PC-3 (cell line): ENCODE results near the gene NFXL1. TPM values are rescaled to one million over a fixed set of nuclear protein-coding genes. Genes with fewer than 3 reads are reported as not detected.

ENCODE experiments used
- ATAC-seq: fragments of 200-7000 bp; cut with Tn5 transposase; 2 replicates; pipeline ENCODE4 v1.9.1; 2020; ENCODE audit warnings: mild to moderate bottlenecking, moderate library complexity
- BruUV-seq: library from RNA; stranded (reverse); fragments of 400-500 nt; replicated peaks from 2 replicates; lab custom pipeline; 2021; lab: Mats Ljungman, UMichigan
- CTCF ChIA-PET: fragments of 300-600 bp; sonication (Branson Sonifier 250); formaldehyde crosslinking; loops from one replicate; lab custom pipeline; 2022; ENCODE audit warnings: antibody characterized with exemption; lab: Charles Lee
- POLR2A ChIA-PET: fragments of 300-600 bp; sonication (Branson Sonifier 250); formaldehyde crosslinking; loops from one replicate; lab custom pipeline; 2022; ENCODE audit warnings: antibody characterized with exemption; ENCODE audit not compliant: unreplicated experiment; lab: Charles Lee
- DNase-seq: peaks from one replicate; pipeline ENCODE4 v3.0.0-alpha.2; 2015
- H2AFZ ChIP-seq: fragments of 300-600 bp; sonication (generic); 2 replicates; pipeline ENCODE4 v1.6.0; 2016; ENCODE audit warnings: antibody characterized with exemption, low read length
- H3F3A ChIP-seq: fragments of 300-600 bp; sonication (generic); one replicate; pipeline ENCODE4 v1.6.0; 2017; ENCODE audit warnings: antibody characterized with exemption, low read length, control low read depth, mild to moderate bottlenecking; ENCODE audit not compliant: unreplicated experiment
- H3K27ac ChIP-seq: fragments of 300-600 bp; sonication (generic); 2 replicates; pipeline ENCODE4 v1.5.1; 2016; ENCODE audit warnings: mild to moderate bottlenecking, low read length
- H3K27me3 ChIP-seq: fragments of 300-600 bp; sonication (generic); 2 replicates; pipeline ENCODE4 v1.6.1; 2016; ENCODE audit warnings: low read length, mixed read lengths
- H3K36me3 ChIP-seq: fragments of 300-600 bp; sonication (generic); 2 replicates; pipeline ENCODE4 v1.6.1; 2016; ENCODE audit warnings: low read depth, mixed run types, low read length, mixed read lengths
- H3K4me1 ChIP-seq: fragments of 300-600 bp; sonication (generic); 2 replicates; pipeline ENCODE4 v1.5.1; 2016; ENCODE audit warnings: low read length; ENCODE audit not compliant: insufficient read depth
- H3K4me2 ChIP-seq: fragments of 300-600 bp; sonication (generic); 2 replicates; pipeline ENCODE4 v1.6.0; 2016; ENCODE audit warnings: low read length
- H3K4me3 ChIP-seq: fragments of 300-600 bp; sonication (generic); 2 replicates; pipeline ENCODE4 v1.5.1; 2016; ENCODE audit warnings: mild to moderate bottlenecking, low read length, mixed read lengths
- H3K79me2 ChIP-seq: fragments of 300-600 bp; sonication (generic); 2 replicates; pipeline ENCODE4 v1.6.1; 2017; ENCODE audit warnings: low read length, mixed read lengths
- H3K9ac ChIP-seq: fragments of 300-600 bp; sonication (generic); 2 replicates; pipeline ENCODE4 v1.6.0; 2016; ENCODE audit warnings: mild to moderate bottlenecking, low read length
- H3K9me2 ChIP-seq: fragments of 300-600 bp; sonication (generic); replicated peaks from 2 replicates; pipeline ENCODE4 v1.6.1; 2016; ENCODE audit warnings: mixed run types, low read length, mixed read lengths
- H3K9me3 ChIP-seq: fragments of 300-600 bp; sonication (generic); 2 replicates; pipeline ENCODE4 v1.6.1; 2016; ENCODE audit warnings: low read length, mixed read lengths
- H4K20me1 ChIP-seq: fragments of 300-600 bp; sonication (generic); 2 replicates; pipeline ENCODE4 v1.6.1; 2016; ENCODE audit warnings: low read length, mixed read lengths
- CTCF ChIP-seq: fragments of 300-600 bp; sonication (generic); conservative IDR thresholded peaks from 2 replicates; pipeline ENCODE4 v1.5.1; 2017; ENCODE audit warnings: antibody characterized with exemption, low read depth, mild to moderate bottlenecking, low read length
- EZH2 ChIP-seq: fragments of 300-600 bp; sonication (generic); IDR thresholded peaks from one replicate; pipeline ENCODE4 v1.6.1; 2017; ENCODE audit warnings: antibody characterized with exemption, mild to moderate bottlenecking, low read length; ENCODE audit not compliant: unreplicated experiment
- EZH2phosphoT487 ChIP-seq: fragments of 300-600 bp; sonication (generic); IDR thresholded peaks from 2 replicates; pipeline ENCODE4 v1.6.1; 2018; ENCODE audit warnings: mild to moderate bottlenecking, antibody characterized with exemption, low read length, borderline replicate concordance
- intact Hi-C: fragments of 100-400 bp; cut with micrococcal nuclease; formaldehyde crosslinking; loops from 2 replicates; pipeline ENCODE4 v1.9.0; 2023
- total RNA-seq: library from RNA; depleted of rRNA; stranded (reverse); fragments of >200 nt; gene quantifications from 2 replicates; pipeline ENCODE4 v1.2.3, GENCODE V29; 2014

Gene NFXL1
- total RNA-seq, 1 experiment from 2014 or later = 14.7 TPM

DNA sequence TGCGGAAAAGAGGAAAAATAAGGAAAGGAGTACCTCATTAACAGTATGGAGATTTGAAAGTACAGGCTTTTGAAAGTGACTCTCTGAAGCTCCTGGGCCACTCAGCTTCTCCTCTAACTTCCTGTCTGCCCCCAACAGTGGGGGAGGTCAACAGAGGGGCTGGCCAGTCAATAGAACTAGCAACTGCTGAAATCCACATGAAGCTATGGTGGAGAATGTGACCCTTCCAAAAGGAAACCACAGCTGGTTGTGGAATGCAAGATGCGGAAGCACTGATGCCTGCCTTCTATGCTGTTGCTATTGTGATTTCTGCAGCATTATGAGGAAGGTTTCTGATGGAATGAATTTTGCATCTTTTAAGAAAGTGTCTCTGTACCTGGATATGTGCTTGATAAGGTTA is 78.9 kb downstream of the NFXL1 start:
- Histone ChIP-seq H3K79me2 (no peaks in the 10 kb centered on the region), H3K9ac (no peak overlapping the region), H3K36me3 (no peaks in the 10 kb centered on the region), H3K9me2 (no peaks in the 10 kb centered on the region), H3K4me3 (no peak overlapping the region), H3K4me1 (0 out of 2 replicates have a peak, but pooled peaks cover 6% of the 10 kb centered on the region), H4K20me1 (no peaks in the 10 kb centered on the region), H3K9me3 (no peaks in the 10 kb centered on the region), H3K27me3 (no peaks in the 10 kb centered on the region), H2AFZ (no peak overlapping the region), H3K4me2 (no peak overlapping the region), H3F3A (no peaks in the 10 kb centered on the region), H3K27ac (no peak overlapping the region)
- no TSS peak for BruUV-seq
- intact Hi-C loops = loop anchor here (5.0 kb wide), 2 partner anchors 148 to 252 kb away; no protein-coding TSS in a partner anchor
- no peak for TF ChIP-seq CTCF
- TF ChIP-seq EZH2 = no peak
- no peak for TF ChIP-seq EZH2phosphoT487
- no peak for DNase-seq
- POLR2A ChIA-PET = interaction anchor here (0.6 kb wide), 1 partner anchor 46 kb away, joined by 4 read pairs; no protein-coding TSS in a partner anchor
- no peak for ATAC-seq
- CTCF ChIA-PET = no interaction called here

GRCh38 chr4:47831026-47831679 is 83.2 kb downstream of the NFXL1 start:
- H3K9me2 ChIP-seq = no peaks in the 10 kb centered on the region
- H3K4me1 ChIP-seq = 0 out of 2 replicates have a peak, but pooled peaks cover 6% of the 10 kb centered on the region
- no peaks in the 10 kb centered on the region for H3K79me2 ChIP-seq
- H3K4me3 ChIP-seq = no peak overlapping the region
- H3K9ac ChIP-seq = no peak overlapping the region
- ATAC-seq = no peak
- POLR2A ChIA-PET = no interaction called here
- H3K9me3 ChIP-seq = no peaks in the 10 kb centered on the region
- TF ChIP-seq EZH2 = no peak
- TF ChIP-seq EZH2phosphoT487 = no peak
- no peak for TF ChIP-seq CTCF
- H3K4me2 ChIP-seq = no peak overlapping the region
- CTCF ChIA-PET = no interaction called here
- H3F3A ChIP-seq = no peaks in the 10 kb centered on the region
- intact Hi-C loops = no loop called here
- H4K20me1 ChIP-seq = no peaks in the 10 kb centered on the region
- H2AFZ ChIP-seq = no peak overlapping the region
- H3K36me3 ChIP-seq = no peaks in the 10 kb centered on the region
- BruUV-seq = no TSS peak
- H3K27ac ChIP-seq = no peak overlapping the region
- no peaks in the 10 kb centered on the region for H3K27me3 ChIP-seq
- no peak for DNase-seq
